Suppressor macrophage treated with lipopolysaccharide for 1 hour (primary cell): ENCODE measurements around the gene GAGE13.
"Not testable (repeated sequence)": the region's sequence is repeated elsewhere in the genome, so short reads cannot be mapped to it uniquely, and the experiment has no call there.

ENCODE experiments used
- DNase-seq, 3 donors: peaks; one replicate each; pipeline ENCODE4 v3.0.0-alpha.2; 2020 to 2022

Gene GAGE13, protein sequence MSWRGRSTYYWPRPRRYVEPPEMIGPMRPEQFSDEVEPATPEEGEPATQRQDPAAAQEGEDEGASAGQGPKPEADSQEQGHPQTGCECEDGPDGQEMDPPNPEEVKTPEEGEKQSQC

GRCh38 chrX:49331282-49331681, at the start of gene GAGE13:
Gene GAGE13 (plus strand): TSS chrX:49331582. CDS start chrX:49332738, 1,156 bp downstream.
- not testable (repeated sequence) for DNase-seq

DNA sequence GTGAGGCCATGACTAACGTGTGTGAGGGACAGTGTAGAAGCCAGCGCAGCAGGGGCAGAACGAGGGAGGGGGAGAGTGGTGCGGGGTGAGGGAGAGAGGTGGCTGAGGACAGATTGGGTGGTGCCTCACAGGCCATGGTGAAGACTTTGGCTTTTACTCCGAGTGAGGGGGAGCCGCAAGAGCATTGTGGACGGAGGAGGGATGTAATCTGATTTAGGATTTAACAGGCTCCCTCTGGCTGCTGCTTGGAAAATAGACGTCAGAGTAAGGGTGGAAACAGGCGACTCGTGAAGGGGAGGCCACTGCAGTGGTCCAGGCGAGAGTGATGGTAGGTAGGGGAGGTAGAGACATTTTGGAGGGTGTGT, 48.8 kb upstream of the GAGE13 start:
- DNase-seq = no peak

GRCh38 chrX:49284212-49284611, 47.2 kb upstream of the GAGE13 start:
- no peak for DNase-seq

DNA sequence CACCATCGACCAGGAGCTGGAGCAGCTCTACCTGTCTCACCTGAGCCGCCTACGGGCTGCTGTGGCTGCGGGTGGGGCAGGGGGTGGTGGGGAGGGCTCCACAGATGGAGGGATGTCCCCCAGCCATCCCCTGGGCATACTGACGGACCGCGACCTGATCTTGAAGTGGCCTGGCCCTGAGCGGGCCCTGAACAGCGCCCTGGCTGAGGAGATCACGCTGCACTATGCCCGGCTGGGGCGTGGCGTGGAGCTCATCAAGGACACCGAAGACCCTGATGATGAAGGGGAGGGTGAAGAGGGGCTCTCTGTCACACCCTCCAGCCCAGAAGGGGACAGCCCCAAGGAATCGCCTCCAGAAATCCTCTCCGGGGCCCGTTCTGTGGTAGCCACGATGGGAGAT, 45.2 kb upstream of the GAGE13 start:
- no peak for DNase-seq

DNA sequence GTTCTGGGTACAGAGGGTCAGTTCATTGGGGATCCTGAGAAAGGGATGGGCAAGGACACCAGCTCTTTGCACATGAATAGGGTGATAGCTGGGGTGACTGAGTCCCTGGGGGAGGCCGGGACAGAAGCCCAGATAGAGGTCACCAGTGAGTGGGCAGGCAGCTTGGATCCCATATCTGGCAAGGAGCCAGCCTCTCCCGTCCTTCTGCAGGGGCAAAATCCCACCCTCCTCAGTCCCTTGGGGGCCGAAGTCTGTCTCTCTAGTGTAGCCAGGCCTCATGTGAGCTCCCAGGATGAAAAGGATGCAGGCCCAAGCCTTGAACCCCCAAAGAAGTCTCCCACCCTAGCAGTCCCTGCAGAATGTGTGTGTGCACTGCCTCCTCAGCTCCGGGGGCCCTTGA, 44.8 kb upstream of the GAGE13 start:
- no peak for DNase-seq

DNA sequence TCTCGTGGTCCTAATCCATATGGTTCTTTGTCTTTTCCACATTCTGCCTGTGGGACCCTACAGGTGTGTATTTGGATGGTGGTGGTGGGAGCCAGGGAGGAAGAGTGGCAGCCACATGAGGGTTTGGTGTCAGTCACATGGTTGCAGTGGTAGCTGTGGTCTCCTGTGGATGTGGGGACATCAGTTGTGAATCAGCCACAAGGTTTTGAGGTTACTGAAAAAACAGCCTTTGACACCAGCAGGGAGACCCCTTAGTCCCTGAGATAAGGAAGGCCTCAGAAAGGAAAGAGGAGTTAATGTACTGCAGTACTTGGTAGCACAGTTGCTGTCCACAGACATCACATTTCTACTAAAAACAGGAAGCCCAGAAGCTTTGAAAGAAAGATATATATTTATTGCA, 43.7 kb upstream of the GAGE13 start:
- DNase-seq = no peak

DNA sequence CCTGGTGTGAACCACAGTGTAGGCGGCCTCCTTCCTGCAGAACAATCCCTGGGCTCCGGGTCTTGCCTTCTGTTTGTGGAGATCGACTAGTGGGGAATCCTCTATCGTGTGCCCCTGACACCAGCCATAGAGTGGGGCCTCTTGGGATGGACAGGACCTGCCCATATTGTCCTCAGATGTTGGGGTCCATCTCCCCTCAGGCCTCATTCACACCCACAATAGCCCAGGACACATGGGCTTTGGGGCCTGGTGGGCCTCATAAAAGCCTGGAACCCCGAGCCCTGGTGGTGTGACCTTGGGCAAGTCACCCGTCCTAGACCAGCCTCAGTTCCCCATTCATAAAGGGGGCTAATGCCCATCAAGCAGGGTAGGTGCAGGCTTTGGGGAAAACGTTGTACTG, 41.2 kb upstream of the GAGE13 start:
- no peak for DNase-seq

GRCh38 chrX:49291615-49292337, 39.6 kb upstream of the GAGE13 start:
- DNase-seq = peak; percentile 60 to 70 (median 65)

- DNase-seq = no peak
Measured at GRCh38 chrX:49292400-49293362, 38.7 kb upstream of the GAGE13 start.

DNA sequence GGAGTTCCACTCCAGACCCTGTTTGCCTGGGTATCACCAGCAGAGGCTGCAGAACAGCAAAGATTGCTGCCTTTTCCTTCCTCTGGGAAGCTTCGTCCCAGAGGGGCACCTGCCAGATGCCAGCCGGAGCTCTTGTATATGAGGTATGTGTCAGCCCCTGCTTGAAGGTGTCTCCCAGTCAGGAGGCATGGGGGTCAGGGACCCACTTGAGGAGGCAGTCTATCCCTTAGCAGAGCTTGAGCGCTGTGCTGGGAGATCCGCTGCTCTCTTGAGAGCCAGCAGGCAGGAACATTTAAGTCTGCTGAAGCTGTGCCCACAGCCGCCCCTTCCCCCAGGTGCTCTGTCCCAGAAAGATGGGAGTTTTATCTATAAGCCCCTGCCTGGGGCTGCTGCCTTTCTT, 32.1 kb upstream of the GAGE13 start:
- not testable (repeated sequence) for DNase-seq

GRCh38 chrX:49300703-49301102, 30.7 kb upstream of the GAGE13 start:
- no peak for DNase-seq

DNA sequence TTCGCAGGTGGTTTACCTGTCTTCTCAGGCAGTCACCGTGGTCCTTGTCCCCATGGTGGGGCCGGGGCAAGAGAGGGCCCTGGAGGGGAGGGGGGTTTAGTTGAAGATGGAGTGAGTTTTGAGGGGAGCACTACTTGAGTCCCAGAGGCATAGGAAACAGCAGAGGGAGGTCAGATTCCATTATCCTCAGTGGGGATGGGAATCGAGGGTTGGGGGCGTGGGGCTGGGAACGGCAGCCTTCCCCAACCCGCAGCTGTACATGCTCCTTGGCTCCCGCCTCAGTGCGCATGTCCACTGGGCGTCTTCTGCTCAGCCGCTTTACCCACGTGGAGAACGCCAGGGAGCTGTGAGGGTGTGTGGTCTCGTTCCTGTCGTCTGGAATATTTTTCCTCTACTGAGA, 28.0 kb upstream of the GAGE13 start, which contains the start of gene GAGE10:
Gene GAGE10, plus strand, starts transcription at position 301 of the 400 bp plus-strand sequence. CDS start 1,214 bp downstream, outside the sequence.
- DNase-seq = no peak

DNA sequence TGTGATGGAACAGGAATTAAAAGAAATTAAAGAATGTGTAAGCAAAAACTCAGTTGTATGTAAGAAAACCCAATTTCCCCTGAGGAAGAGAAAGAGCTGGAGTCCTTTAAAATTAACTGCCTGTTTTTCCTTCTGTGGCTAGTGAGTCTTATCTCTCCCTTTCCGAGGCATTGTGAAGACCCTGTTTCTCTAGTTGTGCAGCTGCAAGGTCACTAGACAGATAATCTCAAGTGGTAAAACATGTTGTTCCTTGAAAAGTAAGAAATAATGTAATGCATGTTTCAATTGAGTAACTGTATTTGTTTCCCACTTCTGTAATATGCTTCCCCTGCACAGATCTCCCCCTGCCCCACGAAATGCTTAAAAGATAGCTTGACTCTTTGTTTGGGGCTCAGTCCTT, 23.6 kb upstream of the GAGE13 start:
- DNase-seq = not testable (repeated sequence)

DNA sequence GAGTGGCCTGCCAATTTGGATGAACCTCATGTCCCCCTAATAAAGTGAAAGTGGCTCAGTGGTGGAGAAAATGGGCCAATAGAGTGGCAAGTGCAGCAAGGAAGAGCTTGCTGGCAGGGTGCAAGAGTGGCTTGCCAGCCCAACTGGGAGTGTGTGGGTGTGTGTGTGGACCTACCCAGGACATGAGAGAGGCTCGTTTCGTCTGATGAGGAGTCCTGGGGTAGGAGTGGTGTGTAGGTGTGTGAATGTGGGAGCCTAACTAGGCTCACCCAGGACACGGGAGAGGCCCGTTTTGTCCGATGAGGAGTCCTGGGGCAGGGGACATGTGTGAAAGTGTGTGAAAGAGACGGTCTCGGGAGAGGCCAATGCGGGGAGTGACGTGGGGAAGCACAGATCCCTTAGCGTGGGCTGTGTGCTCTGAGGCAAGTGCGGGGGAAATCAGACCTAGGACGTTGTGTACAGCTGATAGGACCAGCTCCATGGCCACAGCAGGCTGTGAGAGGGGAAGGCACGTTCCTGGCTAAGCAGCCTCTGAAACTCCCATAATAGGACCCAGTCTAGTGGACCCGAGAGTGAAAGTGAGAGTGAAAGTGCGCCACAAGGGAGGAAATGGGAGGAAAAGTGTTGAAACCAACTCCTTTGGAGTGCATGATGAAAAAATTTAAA, 22.6 kb upstream of the GAGE13 start:
- DNase-seq = peak; percentile 53 to 65 (median 56)

DNA sequence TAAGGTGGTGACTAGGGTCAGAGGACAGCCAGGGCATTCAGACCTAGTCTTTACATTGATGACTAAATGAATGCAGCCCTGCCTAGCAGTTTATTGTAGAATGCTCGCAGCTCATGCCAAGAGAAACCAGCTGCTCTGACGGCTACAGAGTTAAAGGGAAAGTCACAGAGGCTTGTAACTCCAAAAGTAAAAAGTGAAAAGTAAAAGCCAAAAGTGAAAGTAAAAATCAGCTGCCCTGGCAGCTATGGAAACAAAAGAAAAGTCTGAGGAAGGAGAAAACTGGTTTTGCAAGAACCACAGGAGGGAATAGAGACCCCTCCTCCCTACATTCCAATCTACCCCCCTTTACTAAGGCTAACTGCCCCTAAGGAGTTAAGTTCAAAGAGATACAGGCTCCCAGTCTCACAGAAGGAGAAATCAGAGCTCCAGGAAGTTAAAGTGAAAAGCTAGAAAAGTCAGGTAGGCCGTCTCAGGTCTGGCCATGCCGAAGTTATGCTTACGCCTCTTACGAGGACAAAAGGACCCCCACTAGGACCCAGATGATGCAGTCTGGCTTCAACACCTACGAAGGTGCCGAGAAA, 21.9 kb upstream of the GAGE13 start:
- DNase-seq = peak in 2 of 3 donors; percentile 16 to 36

DNA sequence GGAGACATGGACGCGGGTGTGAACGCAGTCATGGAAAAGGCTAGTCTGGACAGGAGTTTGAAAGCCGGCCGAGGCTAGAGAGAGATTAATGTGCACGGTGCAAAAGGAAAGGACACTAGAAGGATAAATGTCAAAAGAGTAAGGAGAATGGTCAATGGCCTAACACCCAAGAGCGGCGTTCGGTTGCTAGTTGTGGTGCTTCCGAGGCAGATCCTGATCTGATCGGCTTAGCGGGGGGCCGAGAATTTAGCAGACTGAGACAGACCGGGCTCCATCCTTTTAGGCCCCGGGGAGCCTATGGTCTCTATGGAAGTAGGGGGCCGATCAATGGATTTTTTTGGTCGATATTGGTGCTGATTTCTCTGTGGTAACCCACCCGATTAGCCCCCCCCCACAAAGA, 21.0 kb upstream of the GAGE13 start:
- no peak for DNase-seq

GRCh38 chrX:49312176-49312575, 19.2 kb upstream of the GAGE13 start:
- peak; percentile 20 to 35 (median 25) for DNase-seq

GRCh38 chrX:49316085-49316484, 15.3 kb upstream of the GAGE13 start:
- DNase-seq = no peak

- DNase-seq = not testable (repeated sequence)
Measured at GRCh38 chrX:49321737-49322136, 9.6 kb upstream of the GAGE13 start, which contains the start of gene GAGE12J. Gene GAGE12J (plus strand): TSS chrX:49322037. CDS start chrX:49323194, 1,157 bp downstream.

- DNase-seq = not testable (repeated sequence)
Measured at GRCh38 chrX:49322266-49322665, 9.1 kb upstream of the GAGE13 start.

- not testable (repeated sequence) for DNase-seq
Measured at GRCh38 chrX:49323735-49324134, 7.6 kb upstream of the GAGE13 start.

GRCh38 chrX:49330421-49330820, 961 bp upstream of the GAGE13 start:
- not testable (repeated sequence) for DNase-seq
